Measurements from ENCODE around the gene ZEB2.

ZEB2 gene

DNA sequence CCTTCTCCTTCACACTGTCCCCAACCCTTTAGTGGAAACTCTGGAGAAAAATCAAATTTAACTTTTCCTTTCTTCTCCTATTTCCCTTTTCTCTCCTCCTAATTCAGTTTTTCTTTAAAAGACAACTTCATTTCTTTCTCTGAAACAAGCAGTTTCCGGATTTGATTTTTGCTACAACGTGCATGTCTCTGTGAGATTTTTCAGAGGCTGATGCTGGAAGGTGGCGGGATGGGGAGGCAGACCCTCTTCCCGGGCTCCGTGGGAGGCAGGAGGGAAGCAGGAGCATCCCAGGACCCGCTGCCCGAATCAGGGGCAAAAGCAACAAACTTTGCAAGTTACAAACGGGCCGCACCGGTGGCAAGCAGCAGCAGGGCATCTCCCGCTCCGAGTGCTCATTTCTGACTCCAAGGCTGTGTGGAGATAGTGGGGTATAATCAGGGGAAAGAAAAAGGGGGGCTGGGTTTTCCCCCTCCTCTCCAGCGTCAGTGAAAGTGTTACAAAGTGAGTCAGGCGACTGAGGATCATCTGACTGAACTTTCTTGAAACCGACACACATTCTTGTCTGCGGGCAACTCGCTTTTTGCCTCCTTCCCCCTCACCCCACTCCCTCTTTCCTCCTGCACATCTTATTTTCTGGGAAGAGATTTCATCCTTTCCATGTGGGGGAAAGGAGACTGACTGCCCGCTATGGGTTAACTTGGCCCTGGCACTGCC, 6.4 kb downstream of the ZEB2 start:
- DNase-seq (ENCODE audit: extremely low read depth in 1 of 2, low read depth in 1 of 2) = no peak

DNA sequence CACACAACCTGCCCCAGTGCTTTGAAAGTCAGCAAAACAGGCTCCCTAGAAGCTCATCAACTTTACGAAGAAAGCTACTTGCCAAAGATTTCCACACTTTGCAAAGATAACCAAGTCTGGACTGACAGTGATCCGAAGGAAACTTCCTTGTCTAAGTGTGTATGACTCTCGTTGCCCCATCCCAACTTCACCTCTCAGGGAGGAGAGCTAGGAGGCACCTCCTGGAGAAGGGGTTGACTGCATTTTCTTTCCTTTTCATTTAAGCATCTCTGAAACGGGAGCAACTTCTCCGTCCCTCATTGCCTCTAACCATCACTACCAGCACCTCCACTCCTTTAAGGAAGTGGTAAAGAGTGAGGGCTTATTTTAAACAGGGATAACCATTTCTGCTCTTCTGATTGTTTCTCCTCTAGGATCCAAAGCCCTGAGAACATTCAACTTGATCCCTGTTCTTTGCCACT, 7.0 kb downstream of the ZEB2 start:
- no peak for DNase-seq (ENCODE audit: extremely low read depth in 1 of 2, low read depth in 1 of 2)

DNA sequence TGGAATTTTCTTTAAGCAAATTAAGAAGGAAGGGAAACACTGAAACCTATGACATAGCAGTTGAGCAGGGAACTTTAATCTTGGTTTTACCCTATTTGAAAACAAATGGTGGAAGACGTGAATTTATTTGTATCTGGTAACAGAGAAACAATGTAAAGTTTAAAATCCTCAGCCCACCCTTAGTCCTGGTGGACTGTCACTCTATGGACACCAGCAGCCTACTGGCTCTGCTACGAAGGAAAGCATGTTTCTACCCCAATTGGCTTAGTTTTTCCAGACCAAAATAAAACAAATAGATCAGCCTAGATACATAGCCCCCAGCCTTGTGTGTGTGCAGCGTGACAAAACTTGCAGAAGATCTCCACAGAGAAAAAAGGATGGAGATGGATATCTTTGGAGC, 7.4 kb downstream of the ZEB2 start:
- DNase-seq (ENCODE audit: extremely low read depth in 1 of 2, low read depth in 1 of 2) = no peak

DNA sequence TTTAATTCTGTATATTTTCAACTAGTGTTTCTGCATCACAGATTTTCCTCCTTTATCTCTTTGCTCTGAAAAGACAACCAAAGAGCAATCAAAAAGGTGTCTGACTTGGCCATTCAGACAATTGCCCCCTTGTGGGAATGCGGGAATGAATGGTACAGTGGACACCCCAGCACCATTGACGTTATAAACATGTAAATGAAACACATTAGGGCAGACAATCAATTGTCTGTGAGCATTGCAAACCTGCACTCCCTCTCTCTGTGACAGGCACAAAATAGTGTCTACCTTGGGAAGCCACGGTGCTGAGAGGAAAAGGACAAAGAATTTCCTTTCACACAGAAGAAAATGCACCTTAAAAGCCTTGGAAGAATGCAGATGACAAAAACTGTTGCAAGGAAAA, 8.0 kb downstream of the ZEB2 start:
- no peak for DNase-seq (ENCODE audit: extremely low read depth in 1 of 2, low read depth in 1 of 2)

DNA sequence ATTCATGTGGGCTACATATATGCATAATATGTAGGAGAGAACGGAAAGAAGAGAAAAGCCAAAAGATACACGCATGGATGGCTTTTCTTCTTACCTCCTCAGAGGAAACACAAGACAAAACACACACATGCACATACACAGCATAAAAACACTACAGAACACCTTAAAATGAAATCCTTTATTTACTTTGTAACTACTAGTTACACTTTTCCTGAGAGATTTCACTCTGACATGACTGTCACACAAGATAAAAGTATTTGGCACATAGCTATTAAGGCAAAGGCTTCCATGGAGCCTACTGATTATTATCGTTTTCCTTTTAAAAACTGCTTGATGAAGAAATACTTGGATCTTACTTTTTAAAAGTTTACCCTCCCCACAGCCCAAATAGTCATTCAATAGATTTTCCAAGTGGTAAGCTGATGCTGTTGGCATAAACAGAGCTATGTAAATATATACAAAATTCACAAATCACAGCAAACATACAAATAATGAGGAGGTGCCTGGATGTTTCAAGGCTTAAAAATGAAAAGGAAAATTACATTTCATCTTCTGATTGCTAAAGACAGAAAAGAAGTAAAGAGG, 8.6 kb downstream of the ZEB2 start:
- DNase-seq (ENCODE audit: extremely low read depth in 1 of 2, low read depth in 1 of 2) = no peak

DNA sequence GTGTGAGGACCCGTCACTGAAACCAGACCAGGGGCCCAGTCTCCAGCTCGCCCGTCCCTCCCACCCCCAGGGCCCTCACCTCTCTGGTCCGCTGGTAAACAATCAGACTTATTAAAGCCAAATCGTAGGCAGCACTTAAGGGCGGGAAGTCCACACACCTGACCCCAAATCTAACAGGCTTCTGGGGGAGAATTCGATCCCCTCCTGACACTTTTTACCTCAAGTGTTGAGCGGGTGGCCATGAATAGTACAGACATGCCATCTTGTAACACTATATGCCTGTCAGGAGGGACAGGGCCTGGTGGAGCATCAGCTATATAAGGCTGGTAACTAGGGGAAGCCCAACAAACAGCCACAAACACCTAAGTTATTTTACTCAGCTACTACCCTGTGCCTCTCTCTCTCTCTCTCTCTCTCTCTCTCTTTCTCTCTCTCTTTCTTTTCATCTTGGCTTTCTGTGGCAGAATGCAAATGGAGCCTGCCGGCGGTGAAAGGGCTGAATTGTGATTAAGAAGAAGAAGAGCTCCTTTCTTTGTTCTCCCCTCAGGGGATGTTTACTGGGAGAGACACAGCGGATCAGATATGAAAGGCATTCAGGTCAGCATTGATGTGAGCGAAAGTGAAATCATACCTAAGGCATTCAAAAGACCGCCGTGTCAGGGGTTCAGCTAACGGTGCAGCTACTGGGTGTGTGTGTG, 9.5 kb downstream of the ZEB2 start:
- DNase-seq (ENCODE audit: extremely low read depth in 1 of 2, low read depth in 1 of 2) = no peak

DNA sequence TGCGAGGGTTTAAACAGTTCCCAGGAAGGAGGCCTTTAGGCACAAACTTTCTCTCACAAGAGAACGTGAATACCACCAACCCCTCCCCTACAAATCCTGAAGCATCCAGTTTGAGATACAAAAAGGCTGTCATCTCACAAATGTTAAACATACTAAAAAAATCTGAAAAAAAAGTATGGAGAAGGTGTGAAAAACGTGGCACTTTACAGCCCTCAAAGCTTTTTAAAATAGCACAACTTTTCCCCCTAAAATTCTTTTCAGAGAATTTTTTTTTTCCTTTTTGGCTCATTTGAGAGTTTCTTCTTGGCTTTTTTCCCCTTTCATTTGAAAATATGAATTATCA, 10.1 kb downstream of the ZEB2 start:
- no peak for DNase-seq (ENCODE audit: extremely low read depth in 1 of 2, low read depth in 1 of 2)

DNA sequence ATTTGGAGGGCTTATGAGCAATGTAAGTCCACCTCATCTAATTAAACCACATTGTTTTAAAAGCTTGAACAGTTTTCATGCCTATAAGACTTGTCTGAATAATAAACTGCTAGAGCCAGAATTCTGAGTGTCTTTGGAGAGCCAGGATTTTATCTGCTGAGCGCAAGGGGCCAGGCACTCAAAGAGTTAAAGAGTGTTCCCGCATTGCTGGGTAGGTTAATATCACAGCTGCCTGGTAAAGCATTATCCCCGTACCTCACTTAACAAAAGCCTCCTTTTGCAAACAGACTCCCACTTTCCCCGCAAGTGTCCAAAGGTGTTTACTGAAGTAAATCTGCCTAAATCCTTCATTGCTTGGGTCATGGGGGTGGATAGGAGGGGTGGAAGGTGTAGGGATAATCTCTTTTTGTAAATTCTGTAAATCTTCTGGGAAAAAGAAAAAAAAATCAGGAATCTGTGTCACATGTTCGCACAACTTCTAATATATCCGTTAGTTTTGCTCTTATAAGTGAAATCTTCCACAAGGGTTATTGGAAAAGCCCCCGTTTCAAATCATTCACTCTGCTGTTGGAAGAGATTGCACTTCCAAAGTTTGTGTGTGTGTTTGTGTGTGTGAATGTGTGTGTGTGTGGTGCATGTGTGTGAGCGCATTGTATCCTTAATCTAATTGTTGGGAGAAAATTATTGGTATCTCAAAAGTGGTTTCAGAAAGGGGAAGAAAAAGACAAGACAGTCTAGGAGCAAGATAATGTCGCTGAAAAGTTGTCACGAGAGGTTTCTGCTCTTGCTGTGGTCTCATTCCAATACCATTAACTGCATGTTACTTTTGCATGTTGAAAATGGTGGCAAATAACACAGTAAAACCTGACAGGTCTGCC, 10.7 kb downstream of the ZEB2 start:
- no peak for DNase-seq (ENCODE audit: extremely low read depth in 1 of 2, low read depth in 1 of 2)

DNA sequence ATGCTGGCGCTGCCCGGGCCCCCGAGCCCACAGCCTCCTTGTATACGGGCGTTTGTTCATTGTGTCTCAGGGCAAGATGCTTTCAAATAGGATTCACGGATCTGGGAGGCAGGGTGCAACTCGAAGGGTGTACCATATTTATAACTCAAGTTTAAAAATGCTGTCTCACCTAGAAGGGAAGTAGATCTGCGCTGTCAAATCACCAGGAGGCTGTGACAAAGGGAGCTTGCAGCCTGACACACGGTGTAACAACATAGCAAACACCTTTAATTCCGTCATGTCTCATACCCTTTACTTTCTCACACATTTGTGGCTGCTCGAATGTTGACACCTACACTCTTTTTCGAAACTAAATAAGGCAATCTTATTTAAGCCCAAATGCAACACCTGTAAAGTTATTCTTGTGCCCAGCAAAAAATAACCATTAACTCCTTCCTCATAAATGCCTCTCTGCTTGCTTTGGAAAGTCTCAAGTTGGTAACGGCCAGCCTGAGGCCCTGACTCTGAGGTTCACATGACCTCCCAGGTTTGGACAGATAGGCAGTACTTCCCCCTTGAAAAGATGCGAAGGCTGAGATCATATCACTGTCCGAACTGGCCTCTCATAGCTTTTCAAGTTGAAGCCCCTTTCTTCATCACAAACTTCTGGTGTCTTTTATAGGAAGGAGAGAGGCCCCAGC, 11.6 kb downstream of the ZEB2 start:
- no peak for DNase-seq (ENCODE audit: extremely low read depth in 1 of 2, low read depth in 1 of 2)

DNA sequence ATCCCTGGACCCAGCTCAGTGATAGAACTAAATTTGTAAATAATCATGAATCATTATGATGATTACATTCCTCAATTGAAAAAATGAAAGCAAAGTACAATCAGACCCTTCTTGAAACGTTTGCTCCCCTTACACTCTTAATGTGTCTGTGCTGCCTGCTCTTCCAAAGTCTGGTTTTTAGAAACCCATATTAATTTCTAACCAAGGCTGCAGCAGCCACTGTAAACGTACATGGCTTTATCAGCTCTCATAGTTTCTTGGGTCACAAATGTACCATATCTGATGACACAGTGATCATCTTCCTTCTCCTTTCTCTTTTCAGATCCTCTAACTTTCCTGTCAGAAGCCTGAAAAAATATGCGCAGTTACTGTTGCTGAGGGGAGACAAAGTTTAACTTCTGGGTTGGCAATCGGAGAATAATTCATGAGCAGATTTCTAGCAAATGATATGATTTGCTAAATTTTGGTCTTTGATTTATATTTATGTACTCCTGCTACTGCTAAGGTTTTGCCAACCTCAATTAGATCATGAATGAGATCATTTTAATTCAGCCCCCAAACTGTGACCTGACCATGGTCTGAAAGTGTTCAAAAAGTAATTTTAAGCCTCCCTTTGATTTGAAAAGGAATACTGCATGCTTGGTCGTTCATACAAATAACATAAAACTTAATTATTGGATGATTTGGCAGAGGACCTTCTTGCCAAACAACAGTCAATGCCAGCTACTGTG, 12.3 kb downstream of the ZEB2 start:
- no peak for DNase-seq (ENCODE audit: extremely low read depth in 1 of 2, low read depth in 1 of 2)

DNA sequence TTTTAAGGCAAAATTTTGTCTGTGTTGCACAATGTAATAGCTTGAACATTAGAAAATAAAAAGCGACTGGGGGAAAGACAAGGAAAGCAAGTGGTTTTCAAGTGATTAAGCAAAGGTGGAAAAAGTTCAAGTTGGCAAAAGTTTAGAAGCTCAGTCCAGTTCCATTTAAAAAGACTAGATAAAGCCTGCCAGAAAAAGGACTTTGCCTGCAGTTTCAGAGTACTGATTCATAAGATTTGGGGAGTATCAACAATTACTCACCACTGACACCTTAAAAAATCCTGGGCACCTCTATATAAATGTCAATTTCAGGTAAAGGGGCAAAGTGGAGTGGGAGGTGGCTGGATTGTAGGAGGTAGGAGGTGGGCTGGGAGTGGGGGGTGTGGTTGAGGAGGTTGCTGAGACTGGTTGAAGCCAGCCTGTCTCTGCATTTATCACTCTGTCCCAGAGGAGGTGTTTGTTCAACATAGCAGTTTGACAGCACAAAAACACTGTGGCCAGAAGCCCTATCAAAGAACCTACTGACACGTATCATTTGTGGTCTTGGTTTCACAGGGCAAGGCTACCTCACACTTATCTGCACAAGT, 14.6 kb downstream of the ZEB2 start:
- no peak for DNase-seq (ENCODE audit: extremely low read depth in 1 of 2, low read depth in 1 of 2)

DNA sequence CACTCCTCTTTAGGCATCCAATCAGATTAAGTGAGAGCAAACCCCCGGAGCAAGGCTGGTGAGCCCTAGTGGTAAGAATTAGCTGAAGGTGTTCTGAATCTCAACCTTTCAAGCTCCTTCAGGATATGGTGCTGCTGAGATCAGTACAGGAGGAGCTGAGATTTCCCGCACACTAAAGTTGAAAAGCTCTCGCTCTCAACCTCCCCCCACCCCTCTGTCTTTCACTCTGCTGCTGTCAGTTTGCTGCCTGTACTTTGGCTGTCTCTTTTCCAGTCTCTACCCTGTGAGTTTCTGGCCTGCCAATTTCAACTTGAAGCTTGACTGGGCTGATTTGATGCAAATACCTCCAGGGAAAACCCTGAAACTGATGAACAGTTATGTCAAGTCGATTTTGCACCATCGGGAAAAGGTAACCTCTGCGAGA, 15.7 kb downstream of the ZEB2 start:
- no peak for DNase-seq (ENCODE audit: extremely low read depth in 1 of 2, low read depth in 1 of 2)

DNA sequence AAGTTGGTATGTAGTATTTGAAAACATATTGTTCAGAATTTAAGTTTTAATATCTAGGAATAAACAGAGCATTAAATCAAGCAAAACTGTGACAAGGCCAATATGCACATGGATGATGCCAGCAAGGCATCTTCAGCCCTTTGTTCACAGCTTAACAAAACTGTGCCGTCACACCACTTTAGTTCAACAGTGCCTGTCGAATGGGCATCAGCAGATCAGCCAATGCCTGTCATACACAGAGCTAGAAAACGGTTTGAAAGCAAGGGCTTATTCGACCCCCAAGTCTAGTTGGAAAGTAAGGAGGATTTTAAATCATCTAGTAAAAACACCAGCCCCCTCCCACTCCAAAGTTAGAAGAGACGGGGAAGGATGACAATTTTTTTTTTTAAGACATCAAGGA, 16.7 kb downstream of the ZEB2 start:
- DNase-seq (ENCODE audit: extremely low read depth in 1 of 2, low read depth in 1 of 2) = no peak

DNA sequence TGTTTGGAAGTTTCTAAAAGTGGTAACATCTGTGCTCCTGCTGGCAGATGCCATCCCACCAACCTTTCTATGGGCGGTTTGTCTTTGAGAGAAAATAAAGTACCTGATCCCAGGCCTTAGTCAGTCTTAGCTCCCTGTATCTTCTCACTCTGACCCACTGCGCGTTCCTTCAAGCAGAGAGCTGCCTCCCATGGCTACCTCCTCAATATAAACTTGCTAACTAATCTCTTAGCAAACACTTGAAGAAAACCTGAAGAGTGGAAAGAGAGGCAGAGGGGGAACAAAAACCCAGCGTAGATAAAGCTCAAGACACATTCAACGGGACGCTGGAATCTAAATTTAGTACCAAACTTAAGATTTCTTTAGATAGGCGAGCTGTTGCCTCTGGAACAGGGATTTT, 17.6 kb downstream of the ZEB2 start:
- no peak for DNase-seq (ENCODE audit: extremely low read depth in 1 of 2, low read depth in 1 of 2)

DNA sequence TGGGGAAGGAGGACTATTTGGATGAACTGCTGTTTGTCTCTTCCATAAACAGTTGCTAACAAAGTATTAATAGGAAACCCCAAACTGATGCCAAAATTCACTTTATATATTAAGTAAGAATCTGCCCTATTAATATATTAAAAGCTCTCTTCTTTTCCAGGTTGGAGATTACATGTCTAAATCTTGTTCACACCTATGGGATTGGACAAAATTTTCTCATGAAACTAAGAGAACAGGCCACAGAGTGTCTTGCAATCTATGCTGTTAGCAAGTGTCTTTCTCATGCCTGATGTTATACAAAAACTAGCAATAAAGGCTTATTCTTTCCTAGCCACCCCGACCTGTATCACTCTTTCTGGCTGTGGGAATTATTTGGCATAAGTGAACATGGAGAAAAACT, 18.3 kb downstream of the ZEB2 start:
- no peak for DNase-seq (ENCODE audit: extremely low read depth in 1 of 2, low read depth in 1 of 2)

DNA sequence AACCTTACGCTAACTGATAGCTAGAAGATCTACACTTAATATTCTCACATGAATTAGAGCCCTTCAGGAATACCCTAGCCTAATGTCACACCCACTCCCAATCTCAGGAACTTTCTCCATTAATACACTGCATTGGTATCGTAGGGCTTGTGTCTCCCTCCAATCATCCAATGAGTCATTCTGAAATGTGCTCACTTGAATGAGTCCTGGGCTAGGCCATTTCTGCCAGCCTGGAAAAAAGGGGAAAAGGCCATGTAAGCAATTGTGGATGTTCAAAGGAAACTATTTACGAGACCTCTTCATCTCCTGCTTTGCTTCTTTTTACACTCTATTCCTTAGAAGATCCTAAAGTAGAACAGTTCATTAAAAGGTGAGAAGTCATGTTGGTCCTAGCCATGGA, 18.8 kb downstream of the ZEB2 start:
- no peak for DNase-seq (ENCODE audit: extremely low read depth in 1 of 2, low read depth in 1 of 2)

DNA sequence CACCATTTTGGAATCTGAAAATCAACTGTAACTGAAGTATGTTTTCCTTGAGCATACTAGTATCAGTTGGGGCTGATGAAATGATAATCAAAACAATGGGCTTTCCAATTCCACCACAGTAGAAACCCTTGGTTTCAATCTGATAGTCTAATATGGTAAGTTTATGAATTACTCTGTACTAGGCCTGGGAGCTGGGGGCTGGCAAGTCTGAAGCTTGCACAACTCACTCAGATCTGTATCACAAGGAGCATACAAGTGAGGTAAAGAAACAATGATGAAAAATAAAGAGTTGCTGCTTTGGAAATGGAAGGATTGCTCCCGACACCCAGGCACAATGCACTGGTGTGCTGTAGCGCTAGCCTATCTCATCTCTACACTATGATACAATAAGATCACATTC, 19.4 kb downstream of the ZEB2 start:
- DNase-seq (ENCODE audit: extremely low read depth in 1 of 2, low read depth in 1 of 2) = no peak

DNA sequence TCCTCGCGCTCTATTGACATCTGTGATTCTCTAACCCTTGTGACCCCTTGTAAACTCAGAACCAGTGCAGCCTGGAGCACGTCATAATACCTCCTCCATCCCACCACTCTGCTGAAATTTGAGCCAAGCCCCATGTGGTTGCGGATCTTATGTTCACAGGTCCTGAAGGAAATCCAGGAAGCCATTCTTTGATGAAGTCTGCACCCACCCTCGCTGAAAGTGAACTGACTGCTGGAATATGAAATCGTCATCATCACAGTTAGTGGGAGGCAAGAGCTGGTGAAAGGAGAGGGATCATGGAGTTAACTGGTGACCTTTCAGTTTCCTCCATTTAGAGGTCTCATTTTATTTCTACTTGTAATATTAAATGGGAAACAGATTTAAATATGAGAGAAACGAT, 21.6 kb downstream of the ZEB2 start:
- DNase-seq (ENCODE audit: extremely low read depth in 1 of 2, low read depth in 1 of 2) = no peak

DNA sequence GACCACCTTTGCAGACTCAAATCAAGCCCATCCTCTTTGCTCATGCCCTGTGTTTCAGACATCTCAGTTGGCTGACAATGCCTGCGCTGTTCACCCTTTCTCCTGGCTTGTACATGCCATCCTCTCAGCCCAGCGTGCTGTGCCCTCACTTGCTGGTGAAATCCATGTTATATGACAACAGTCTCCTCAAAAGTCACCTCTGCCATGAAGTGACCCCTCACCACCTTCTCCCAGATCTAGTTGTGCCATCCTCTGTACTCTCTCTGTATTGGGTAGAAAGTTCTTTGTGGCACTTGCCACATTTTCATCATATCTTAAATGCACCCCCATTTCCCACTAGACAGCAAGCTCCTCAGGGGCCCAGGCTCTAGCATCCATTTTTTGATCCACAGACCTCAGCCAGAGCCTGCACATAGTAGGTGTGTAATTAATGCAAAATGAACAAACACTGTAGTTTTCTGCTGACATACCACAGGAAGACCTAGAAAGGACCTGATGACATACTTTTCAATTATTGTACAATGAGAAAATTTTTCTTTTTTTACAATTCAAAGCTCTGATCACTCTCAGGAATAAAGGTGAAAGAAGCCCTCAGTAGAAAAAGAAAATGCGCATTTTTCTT, 22.8 kb downstream of the ZEB2 start:
- DNase-seq (ENCODE audit: extremely low read depth in 1 of 2, low read depth in 1 of 2) = no peak

All from activated CD8-positive, alpha-beta memory T cell treated with anti-CD3 and anti-CD28 coated beads for 1 hour (primary cell).